GM10248 (cell line): ENCODE measurements around the gene SLC24A3.

Experiments
- CTCF ChIA-PET: fragments of 300-600 bp; sonication (Branson Sonifier 250); formaldehyde crosslinking; extraction: SDS; loops from one replicate; lab custom pipeline; 2021; ENCODE audit warnings: antibody characterized with exemption; lab: Yijun Ruan, JAX
- POLR2A ChIA-PET: fragments of 350-650 bp; sonication (Branson Sonifier 250); formaldehyde crosslinking; extraction: SDS; loops from one replicate; lab custom pipeline; 2020; ENCODE audit warnings: antibody characterized with exemption; lab: Yijun Ruan, JAX
- DNase-seq: peaks from one replicate; pipeline ENCODE4 v3.0.0; 2012; ENCODE audit errors: extremely low spot score
- CTCF ChIP-seq: IDR thresholded peaks from 2 replicates; pipeline ENCODE4 v1.5.1; 2012; ENCODE audit warnings: mild to moderate bottlenecking, low read depth; ENCODE audit errors: extremely low read depth, missing control alignments, control extremely low read depth

Gene SLC24A3

GRCh38 chr20:19427913-19428312 is 215.5 kb downstream of the SLC24A3 start:
- DNase-seq, result no peak
- POLR2A ChIA-PET, result no interaction called here
- CTCF ChIA-PET, result no interaction called here
- no peak for TF ChIP-seq CTCF

GRCh38 chr20:19428324-19428723 is 215.9 kb downstream of the SLC24A3 start:
- ChIA-PET POLR2A (no interaction called here), CTCF (no interaction called here)
- TF ChIP-seq CTCF, result no peak
- no peak for DNase-seq

- no peak for DNase-seq
- ChIA-PET POLR2A (no interaction called here), CTCF (no interaction called here)
- no peak for TF ChIP-seq CTCF
Observed at GRCh38 chr20:19429538-19429937, 217.1 kb downstream of the SLC24A3 start.

- CTCF ChIA-PET, result no interaction called here
- DNase-seq, result no peak
Observed at GRCh38 chr20:19430641-19431315, 218.3 kb downstream of the SLC24A3 start.

DNA sequence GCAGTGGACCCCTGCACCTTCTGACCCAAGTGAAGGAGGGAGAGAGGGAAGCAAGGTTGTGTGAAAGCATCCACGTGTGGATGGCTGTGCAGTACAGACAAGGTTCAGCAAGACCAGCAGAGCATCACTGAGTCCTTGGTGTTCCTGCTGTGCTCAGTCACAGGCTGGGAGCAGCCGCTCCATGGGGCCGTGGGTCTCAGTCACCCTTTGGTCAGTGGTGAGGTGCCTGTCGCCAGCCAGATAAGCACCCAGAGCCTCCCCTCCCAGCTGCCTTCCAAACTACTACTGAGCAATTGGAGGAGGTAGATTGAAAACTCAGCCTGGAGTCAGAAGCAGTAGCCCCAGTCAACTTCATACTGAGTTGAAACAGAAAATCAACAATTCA is 218.9 kb downstream of the SLC24A3 start:
- CTCF ChIA-PET, result no interaction called here

More at GRCh38 chr20:19430641-19431315, 218.3 kb downstream of the SLC24A3 start:
- no peak for TF ChIP-seq CTCF
- POLR2A ChIA-PET, result no interaction called here

GRCh38 chr20:19431906-19432305 is 219.5 kb downstream of the SLC24A3 start:
- no peak for DNase-seq
- CTCF ChIA-PET, result no interaction called here
- POLR2A ChIA-PET, result no interaction called here
- no peak for TF ChIP-seq CTCF

More for the DNA sequence above, 218.9 kb downstream of the SLC24A3 start:
- TF ChIP-seq CTCF, result no peak
- POLR2A ChIA-PET, result no interaction called here
- no peak for DNase-seq
